ENCODE data around the gene NACC1.

Gene NACC1

GRCh38 chr19:13089857-13090507 is 28.1 kb upstream of the NACC1 start:
- no peak for DNase-seq (ENCODE audit: low read depth)
- no peak overlapping the region for H3K4me3 ChIP-seq (ENCODE audit: low read depth, low read length)
- no peak for TF ChIP-seq MAX (IDR thresholded peaks at IDR 0.05; ENCODE audit: low read depth, low read length)

- DNase-seq (ENCODE audit: low read depth): no peak
- TF ChIP-seq MAX (IDR thresholded peaks at IDR 0.05; ENCODE audit: low read depth, low read length) (no peak), CTCF (IDR thresholded peaks at IDR 0.05; ENCODE audit: low read depth, low read length) (no peak), POLR2A (IDR thresholded peaks at IDR 0.05; ENCODE audit: extremely low read depth, insufficient read length) (no peak), MYC (IDR thresholded peaks at IDR 0.05; ENCODE audit: low read depth, low read length) (no peak)
- no peak overlapping the region for H3K4me3 ChIP-seq (ENCODE audit: low read depth, low read length)
Observed at GRCh38 chr19:13090511-13091231, 27.4 kb upstream of the NACC1 start.

GRCh38 chr19:13091400-13092157 is 26.5 kb upstream of the NACC1 start:
- peak; percentile 57 for DNase-seq (ENCODE audit: low read depth)
- TF ChIP-seq MYC (IDR thresholded peaks at IDR 0.05; ENCODE audit: low read depth, low read length) (no peak), POLR2A (IDR thresholded peaks at IDR 0.05; ENCODE audit: extremely low read depth, insufficient read length) (no peak)
- no peak overlapping the region for H3K4me3 ChIP-seq (ENCODE audit: low read depth, low read length)

GRCh38 chr19:13092158-13092543 is 25.9 kb upstream of the NACC1 start:
- no peak for DNase-seq (ENCODE audit: low read depth)
- TF ChIP-seq MAX (IDR thresholded peaks at IDR 0.05; ENCODE audit: low read depth, low read length): no peak
- TF ChIP-seq MYC (IDR thresholded peaks at IDR 0.05; ENCODE audit: low read depth, low read length): no peak
- TF ChIP-seq CTCF (IDR thresholded peaks at IDR 0.05; ENCODE audit: low read depth, low read length): no peak
- no peak for TF ChIP-seq POLR2A (IDR thresholded peaks at IDR 0.05; ENCODE audit: extremely low read depth, insufficient read length)
- H3K4me3 ChIP-seq (ENCODE audit: low read depth, low read length): no peak overlapping the region

GRCh38 chr19:13092606-13093235 is 25.3 kb upstream of the NACC1 start:
- DNase-seq (ENCODE audit: low read depth): no peak

More at GRCh38 chr19:13092606-13093235, 25.3 kb upstream of the NACC1 start:
- TF ChIP-seq CTCF (IDR thresholded peaks at IDR 0.05; ENCODE audit: low read depth, low read length) (no peak), MAX (IDR thresholded peaks at IDR 0.05; ENCODE audit: low read depth, low read length) (no peak), POLR2A (IDR thresholded peaks at IDR 0.05; ENCODE audit: extremely low read depth, insufficient read length) (no peak), MYC (IDR thresholded peaks at IDR 0.05; ENCODE audit: low read depth, low read length) (no peak)
- no peak overlapping the region for H3K4me3 ChIP-seq (ENCODE audit: low read depth, low read length)

Measured in NB4 (cell line).